Activated naive CD8-positive, alpha-beta T cell treated with anti-CD3 and anti-CD28 coated beads, Interleukin-2, amount 50 U/mL, for 16 hours (primary cell): Measurements from ENCODE around the gene TMEM51.
A peak's percentile ranks its signal among the peaks of the same experiment; 100 is the strongest.
"Not testable (repeated sequence)": the region's sequence is repeated elsewhere in the genome, so short reads cannot be mapped to it uniquely, and the experiment has no call there.

Experiments
- DNase-seq: peaks from one replicate; pipeline ENCODE4 v3.0.0-alpha.2; 2020; ENCODE audit warnings: low read depth, low spot score

TMEM51 gene

DNA sequence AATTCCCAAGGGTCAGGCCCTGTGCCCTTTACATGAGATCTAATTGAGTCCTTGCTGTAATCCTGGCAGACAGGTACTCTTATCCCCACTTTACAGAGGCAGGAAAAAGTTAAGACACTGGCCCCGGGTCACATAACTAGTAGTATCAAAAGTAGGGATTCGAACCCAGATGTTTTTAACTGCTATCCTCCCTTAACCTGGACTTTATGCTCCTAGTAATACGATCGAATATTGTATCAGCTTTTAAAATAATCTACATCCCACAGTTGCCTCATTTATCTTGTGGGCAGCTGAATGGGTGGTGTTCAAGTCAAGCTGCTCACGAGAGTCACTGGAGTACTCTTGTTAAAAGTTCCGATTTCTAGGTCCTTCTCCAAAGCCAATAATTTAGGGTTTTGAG, 25.5 kb upstream of the TMEM51 start:
- DNase-seq: no peak

DNA sequence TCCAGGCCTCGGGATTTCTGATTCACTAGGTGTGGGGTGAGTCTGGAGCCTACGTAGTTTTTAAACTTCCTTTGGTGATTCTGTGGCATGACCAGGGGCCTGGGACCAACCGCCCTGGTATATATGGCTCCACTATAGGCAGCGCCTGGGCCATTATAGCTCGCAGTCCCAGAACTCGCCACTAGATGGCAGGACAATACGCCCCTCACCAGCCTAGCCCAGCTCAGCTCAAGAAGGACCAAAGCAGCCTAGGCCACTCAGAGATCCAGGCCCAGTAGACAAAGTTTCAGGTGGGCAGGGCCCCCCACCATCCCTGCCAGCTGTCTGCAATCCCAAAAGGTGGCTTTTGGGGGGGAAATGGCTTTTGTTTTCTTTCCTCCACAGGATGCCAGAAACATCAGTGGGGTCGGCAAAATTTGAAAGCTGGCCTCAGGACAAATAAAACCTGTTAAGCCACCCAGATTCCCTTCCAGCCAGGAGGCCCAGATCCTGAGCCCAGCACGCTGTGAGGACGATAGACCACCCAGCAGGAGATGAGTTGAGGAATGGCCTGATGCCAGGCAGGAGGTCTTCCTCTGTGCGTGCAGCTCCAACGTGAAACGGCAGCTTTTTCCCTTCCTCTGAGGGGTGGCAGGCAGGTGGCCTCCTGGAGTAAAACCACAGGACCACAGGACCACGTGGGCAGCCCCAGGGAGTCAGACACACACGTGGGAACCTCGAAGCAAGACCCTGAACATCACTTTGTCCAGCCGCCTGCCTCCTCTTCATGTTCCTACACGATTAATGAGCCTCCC, 24.8 kb upstream of the TMEM51 start:
- peak; percentile 38 for DNase-seq

DNA sequence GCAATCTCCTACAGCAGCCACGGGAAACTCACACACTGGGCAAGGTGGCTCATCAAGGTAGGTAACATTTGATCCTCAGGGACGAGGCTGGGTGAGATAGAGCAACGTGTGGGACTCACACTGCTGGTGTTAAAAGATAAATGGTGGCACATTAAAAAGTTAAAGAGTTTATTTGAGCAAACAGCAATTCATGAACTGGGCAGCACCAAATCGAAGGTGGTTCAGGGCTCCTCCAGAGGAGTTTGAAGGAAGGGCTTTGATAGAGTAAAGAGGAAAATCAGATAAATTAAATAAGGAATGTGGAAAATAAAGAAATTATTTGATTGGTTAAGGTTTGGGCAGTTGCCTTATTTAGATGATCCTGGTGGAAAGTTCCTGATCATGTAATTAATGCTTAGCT, 23.6 kb upstream of the TMEM51 start:
- DNase-seq: no peak

DNA sequence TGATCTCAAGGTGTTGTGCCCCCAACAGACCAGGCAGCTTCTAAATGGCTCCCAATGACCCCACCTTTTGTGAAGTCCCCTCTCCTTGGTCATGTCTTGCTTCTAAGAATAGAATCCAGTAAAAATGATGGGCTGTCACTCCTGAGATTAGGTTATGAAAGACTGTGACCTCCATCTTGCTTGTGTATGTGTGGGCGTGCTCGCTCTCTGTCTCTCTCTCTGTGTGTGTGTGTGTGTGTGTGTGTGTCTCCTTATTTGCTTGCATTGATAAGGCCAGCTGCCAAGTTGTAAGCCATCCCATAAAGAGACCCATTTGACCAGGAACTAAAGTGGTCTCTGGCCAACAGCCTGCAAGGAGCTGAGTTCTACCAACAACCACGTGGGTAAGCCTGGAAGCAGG, 22.9 kb upstream of the TMEM51 start:
- DNase-seq: no peak

DNA sequence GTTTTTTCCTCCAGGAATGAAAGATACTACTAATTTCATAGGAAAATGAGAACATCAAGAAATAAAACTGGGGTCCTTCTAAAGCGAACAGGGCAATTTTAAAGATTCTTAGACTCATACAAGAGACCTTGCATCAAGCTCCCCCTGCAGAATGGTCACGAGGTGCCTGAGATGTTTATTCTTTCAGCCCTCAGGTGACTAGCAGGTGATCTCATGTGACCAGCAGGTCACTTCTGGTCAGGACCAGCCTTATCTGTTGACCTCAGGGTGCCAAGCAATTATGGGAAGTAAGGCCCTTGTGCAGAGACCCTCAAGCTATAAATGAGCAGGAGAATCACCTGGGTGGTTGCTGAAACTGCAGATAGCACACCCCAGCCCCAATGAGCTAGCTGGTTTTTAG, 20.6 kb upstream of the TMEM51 start:
- no peak for DNase-seq

DNA sequence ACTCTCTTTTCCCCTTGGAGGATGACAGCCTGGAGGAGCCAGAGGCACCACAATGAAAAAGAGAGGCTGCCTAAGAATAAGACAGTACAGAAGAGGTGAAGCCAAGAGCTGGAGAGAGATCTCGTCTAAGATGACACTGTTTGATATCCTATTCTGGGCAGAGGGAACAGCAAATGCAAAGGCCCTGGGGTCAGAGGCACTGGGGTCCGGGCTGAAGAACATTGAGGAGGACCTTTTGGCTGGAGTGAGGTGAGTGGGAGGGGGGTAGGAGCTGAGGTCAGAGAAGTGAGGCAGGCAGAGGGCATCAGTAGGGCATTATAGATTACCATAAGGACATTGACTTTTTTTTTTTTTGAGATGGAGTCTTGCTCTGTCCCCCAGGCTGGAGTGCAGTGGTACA, 19.3 kb upstream of the TMEM51 start:
- no peak for DNase-seq

DNA sequence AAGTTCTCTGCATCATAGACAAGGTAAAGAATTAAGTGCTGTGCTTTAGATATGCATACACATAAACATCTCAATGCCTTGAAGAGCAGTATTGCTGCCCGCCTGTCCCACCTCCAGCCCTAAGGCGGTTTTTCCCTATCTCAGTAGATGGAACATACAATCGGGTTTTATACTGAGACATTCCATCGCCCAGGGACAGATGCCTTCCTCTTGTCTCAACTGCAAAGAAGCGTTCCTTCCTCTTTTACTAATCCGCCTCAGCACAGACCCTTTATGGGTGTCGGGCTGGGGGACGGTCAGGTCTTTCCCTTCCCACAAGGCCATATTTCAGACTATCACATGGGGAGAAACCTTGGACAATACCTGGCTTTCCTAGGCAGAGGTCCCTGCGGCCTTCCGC, 17.9 kb upstream of the TMEM51 start:
- not testable (repeated sequence) for DNase-seq

DNA sequence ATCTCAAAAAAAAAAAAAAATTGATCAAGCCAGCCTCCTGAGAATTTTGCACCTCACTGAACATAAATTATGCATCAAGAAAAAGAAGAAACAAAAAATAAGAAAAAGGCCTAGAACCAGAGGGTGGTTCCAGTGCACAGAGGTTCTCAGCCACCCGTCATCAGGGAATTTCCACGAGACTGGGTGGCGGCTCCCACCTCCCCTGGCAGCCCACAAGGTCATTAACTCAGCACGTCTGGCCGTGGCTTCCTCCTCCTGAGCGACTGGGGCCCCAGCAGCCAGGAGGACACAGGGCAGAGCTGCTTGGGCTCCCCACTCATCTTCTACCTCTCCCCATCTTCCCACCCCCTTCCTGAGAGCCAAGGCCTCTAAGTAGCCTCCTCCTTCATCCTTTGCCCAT, 15.7 kb upstream of the TMEM51 start:
- DNase-seq: no peak

DNA sequence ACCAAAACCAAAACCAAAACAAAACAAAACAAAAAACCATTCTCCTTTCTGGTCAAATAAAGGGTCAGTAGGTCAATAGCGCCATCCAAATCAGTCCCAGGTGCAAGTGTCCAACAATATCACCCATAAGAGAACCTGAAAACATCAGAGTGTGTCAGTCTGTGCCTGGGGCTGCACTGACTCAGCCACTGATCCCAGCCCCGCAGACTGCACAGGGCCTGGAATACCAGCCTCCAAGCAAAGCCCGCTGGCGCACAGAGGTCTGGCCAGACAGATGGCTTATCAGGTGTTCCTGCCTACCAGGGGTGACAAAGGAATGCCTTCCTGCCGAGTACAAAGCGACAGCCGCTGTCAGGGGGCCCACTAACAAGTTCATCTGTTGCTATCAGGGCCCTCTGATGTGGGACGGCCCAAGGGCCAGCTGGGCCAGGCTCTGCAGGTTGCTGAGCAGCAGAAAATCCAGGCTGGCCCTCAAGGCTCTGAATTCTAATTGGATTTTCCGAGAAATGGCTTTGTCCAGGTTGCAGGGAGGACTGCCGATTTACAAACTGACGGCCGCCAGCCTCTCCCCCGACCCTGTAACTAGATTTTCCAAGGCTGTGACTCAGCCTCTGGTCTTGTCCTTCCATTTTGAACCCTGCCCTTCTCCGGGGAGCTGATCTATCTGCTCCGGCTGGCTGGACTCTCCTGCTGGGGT, 13.7 kb upstream of the TMEM51 start:
- DNase-seq: no peak

DNA sequence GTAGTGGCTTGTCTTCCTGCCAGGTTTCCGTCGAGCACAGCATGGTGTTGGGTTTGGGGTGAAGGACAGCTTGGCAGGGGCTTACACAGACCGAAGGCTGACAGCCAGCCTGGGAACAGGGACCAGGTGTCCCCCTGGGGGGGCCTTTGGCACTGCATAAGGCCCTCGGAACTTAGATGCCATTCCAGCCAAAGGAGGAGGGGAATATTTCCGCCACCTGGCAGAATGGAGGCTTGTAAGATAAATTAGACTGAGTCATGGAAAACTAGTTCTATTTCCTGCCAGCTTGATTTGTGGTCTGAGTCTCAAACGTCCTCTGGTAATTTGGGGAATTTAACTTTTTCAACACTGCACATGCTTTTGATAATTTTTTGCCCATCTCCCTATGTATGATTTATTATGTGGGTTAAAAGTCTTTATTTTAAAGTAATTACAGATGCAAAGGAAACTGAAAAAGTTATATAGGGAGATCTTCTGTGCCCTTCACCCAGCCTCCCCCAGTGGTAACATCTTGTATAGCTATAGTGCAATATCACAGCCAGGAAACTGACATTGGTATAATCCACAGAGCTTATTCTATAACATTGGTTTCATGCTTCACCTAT, 11.5 kb upstream of the TMEM51 start:
- DNase-seq: no peak

DNA sequence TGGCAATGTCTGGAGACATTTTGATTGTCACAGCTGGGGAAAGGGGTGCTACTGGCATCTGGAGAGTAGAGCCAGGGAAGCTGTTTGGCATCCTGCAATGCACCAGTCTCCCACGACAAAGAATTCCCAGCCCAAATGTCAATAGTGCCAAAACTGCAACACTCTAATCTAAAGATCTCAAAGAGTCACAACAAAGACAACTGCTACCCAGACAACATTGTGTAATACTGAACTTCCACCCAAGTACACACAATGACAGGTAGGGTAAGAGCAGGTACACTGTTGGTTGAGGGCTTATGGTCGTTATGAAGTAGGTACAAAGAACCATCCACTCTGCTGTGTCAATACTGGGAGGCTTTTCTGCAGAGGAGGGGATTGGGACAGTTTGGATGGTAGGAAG, 8.2 kb upstream of the TMEM51 start:
- DNase-seq: no peak

DNA sequence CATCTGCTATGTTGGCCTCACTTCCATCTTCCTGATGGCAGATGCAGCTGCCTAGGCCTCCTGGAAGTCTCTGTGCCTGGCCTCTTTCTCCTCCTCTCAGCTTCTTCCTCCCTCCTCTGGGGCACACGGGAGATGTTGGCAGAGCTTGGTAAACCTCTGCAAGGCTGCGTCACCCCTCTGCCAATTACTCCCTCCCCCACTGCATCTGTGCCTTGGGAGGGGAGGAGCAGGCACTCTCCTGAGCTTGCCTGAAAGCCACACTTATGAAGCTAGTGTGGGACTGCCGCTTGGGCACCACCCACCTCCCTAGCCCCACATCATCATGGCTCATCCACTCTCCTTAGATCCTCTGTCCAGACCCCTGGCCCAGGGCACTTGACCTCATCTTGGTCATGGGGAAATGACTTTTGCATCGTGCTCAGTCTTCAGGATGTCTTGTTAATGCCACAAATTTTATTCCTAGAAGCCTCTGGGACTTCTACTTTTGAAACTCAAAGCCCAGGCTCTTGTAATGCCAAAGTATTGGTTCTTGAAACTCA, 7.3 kb upstream of the TMEM51 start:
- no peak for DNase-seq

DNA sequence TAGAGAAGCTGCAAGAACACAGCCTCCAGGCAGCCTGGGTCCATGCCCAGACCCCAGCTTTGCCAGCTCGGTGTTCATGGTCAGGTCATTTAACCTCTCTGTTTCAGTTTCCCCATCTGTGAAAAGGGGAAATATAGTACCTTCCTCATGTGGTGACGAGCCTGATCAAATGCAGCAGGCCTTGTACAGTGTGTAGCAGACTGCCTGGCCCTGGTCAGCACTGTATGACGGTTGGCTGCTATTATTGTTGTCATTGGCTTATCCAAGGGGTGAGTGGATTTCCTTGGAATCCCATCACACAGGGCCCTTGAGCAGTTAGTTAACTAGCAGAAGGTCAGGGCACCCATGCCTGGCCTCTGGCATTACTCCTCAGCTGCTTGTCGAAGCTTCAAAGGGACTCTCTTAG, 6.6 kb upstream of the TMEM51 start:
- DNase-seq: no peak

DNA sequence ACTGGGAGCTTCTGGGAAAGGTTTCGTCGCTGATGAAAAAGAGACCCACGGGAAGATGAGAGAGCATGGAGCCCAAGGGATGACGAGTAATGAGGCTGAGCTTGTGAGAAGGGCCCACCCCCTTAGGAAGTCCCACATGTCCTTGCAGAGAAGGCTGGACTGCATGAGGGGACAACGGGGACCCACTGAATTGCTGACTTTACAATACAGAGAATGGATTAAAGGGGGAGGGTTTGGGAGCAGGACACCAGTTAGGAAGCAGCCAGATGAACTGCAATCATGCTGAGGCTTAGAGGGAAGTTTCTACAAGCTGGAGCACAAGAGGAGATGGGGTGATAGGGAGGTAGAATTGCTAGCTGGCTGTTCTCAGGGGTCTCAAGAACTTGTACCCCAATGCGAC, 5.5 kb upstream of the TMEM51 start:
- no peak for DNase-seq

DNA sequence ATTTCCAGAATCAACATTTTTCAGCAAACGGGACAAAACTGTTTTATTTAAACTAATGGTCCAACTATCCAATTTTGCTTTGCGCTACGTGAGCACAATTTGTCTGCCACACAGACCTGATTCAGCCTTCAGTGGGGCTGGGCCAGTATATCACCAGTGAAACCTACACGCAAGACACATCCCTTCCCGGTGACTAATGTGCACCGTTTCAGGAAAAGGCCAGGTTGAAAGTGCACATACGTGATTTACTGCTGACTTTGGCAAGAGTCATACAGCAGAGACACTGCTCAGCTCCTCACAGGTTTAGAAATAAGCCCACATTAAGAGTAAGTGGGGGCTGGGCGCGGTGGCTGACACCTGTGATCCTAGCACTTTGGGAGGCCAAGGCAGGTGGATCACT, 5.1 kb upstream of the TMEM51 start:
- no peak for DNase-seq

DNA sequence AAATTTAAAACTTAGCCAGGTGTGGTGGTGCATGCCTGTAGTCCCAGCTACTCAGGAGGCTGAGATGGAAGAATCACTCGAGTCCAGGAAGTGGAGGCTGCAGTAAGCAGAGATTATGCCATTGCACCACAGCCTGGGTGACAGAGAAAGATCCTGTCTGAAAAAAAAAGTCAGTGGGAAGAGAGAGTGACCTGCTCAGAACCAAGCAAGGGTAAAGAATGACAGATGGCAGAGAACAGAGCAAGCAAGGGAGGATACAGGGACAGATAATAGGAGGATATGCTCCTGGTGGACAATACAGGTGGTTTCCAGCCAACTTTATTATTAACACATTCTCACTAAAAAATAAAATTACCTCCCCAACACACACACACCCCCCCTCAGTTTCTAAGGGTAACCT, 4.6 kb upstream of the TMEM51 start:
- DNase-seq: no peak

DNA sequence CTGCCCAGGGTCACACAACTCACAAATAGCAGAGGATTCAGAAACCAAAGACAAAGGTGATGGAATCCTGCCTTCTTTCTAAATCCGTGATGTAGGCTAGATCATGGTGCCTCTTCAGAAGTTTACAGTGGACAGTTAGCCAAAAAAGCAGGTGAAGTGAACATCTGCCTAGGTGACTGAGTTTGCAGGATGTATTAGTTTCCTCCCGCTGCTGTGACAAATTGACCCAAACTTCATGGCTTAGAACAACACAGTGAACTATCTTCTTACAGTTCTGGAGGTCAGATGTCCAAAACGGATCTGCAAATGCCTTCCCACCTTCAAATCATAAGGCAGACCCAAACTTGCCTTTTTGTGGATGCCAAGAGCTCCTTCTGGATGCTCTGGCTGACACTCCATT, 3.2 kb upstream of the TMEM51 start:
- DNase-seq: no peak

DNA sequence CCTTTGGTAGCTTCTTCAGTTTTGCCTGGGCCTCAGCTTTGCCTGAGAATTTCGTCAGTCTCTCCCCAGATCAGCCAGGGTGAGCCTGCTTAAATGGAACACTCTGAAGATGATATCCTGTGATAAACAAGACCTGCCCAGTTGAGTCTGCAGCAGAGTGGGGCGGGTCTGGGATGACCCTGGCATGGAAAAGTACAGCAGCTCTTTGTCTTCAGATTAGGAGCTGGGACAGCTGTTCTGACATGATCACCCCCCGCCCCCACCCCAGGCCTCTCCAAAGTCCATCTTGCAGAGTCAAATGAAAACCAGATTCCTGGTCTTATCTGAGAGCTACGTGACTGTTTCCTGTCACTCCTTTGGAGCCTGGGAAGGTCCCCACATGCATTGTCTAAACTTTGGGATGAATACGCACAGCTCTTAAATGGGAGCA, 2.2 kb upstream of the TMEM51 start:
- no peak for DNase-seq

DNA sequence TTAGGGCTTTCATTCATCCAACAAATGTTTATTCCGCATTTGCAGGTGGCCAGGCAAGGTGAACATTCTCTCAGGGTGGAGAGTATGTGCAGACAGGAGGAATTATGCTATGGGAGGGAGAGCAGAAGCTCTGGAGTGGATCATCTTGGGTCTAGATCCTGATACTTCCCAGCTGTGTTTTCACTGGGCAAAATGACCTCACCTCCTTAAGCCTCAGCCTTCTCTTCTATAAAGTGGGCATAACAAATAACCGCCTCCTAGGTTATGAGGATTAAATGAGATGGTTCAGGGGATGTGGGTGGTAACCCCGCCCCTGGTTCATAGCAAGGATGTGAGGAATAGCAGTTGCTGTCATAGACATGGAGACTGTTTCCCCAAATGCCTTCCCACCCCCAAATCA, 1.7 kb upstream of the TMEM51 start:
- no peak for DNase-seq

DNA sequence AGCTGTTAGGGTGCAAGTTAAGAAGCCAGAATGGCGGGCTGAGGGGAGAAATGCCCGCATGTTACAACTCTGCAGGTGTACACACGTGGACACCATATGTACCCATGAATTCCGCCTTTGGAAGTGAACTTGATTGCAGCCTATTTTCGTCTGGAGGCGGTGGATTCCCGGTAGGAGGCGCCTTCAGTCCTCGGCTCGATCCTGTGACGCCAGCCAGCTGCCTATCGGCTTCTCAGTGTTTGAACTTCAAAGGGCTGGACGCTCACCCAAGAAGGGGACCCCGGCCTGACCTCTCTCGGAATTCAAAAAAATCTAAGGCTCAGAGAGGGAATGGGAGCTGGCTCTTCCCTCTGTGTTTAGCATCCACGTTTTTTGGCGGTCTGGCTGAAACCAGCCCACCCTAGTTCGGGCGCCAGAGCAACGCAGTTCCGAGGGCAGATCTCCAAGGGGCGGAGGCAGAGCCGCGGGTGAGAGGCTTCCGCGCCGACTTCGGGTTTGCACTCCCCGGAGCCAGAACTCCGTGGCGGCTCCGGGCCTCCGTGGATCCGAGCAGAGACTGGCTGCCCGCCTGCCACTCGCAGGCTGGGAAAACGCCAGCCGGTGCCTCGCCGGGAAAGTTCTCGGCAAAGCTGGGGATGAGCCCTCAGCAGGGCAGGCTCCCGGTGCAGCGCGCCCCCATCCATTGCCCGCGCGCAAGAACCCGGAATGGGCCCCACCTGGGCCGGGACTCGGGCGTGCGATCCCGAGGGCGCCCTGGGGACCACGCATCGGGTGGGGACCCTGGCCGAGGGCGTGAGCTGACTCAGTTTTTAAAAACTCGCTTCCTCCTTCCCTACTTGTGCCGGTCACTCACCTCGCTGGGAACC, 996 bp upstream of the TMEM51 start:
- DNase-seq: no peak

DNA sequence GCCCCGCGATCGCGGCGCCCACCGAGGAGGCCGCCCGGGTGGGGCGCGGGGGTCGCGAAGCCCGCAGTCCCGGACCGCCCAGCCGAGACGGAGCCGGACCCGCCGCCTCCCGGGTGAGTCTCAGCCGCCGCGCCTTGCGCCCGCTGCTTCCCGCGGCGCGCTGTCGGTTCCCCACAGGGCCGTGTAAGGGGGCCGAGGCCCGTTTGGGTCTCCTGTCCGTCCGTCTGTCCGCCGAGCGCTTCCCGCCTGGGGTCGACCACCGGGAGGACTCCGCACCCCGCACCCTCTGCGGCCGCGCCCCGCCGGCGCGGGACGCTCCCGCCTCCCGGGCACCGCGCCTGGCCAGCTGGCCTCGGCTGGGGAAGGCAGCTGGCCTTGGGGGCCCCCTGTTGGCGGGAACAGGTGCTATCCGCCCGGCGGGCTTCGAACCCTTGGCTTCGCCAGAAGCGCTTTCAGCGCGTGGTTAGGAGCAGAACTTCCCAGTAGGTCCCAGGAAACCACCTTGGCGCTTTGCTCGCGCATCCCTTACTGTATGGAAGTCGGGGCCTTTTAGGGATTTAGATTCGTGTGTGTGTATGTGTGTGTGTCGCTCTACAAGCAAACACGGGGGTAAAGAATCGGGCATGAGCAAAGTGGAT, 414 bp downstream of the TMEM51 start:
- no peak for DNase-seq
